ENCODE measurements around the gene PARD3. TPM values are rescaled to one million over a fixed set of nuclear protein-coding genes. Genes with fewer than 3 reads are reported as not detected.

PARD3 gene
- total and polyA plus RNA-seq, 2 donors (not counting 1 experiment from before 2014, with no cell fraction given), result 24.0 to 46.4 TPM

- Histone ChIP-seq H3K4me2 (ENCODE audit: extremely low read depth, insufficient read depth, low read length) (no peak overlapping the region), H3K36me3 (ENCODE audit: control insufficient read depth, insufficient read depth, low read length) (no peaks in the 10 kb centered on the region), H2AFZ (ENCODE audit: low read length) (no peak overlapping the region), H3K4me1 (ENCODE audit: control insufficient read depth, extremely low read depth, insufficient read depth, low read length) (no peaks in the 10 kb centered on the region), H3K27ac (ENCODE audit: insufficient read depth, low read length) (no peak overlapping the region), H3K27me3 (ENCODE audit: control insufficient read depth, insufficient read depth, low read length) (no peaks in the 10 kb centered on the region), H3K9me3 (ENCODE audit: control insufficient read depth, insufficient read depth, low read depth, low read length) (no peaks in the 10 kb centered on the region), H3K4me3 (replicated peaks in 1 of 4; ENCODE audit: control extremely low read depth in 1 of 4, insufficient read depth in 1 of 4, low read depth in 3 of 4, low read length in 4 of 4) (no peak overlapping the region), H4K20me1 (ENCODE audit: control insufficient read depth, extremely low read depth, insufficient read depth, low read length) (no peaks in the 10 kb centered on the region), H3K79me2 (ENCODE audit: control insufficient read depth, insufficient read depth, low read length) (no peaks in the 10 kb centered on the region), H3K9ac (ENCODE audit: insufficient read depth, low read length) (no peak overlapping the region)
- DNase-seq (ENCODE audit: low read depth in 2 of 2), result no peak
- no peak for TF ChIP-seq CTCF (conservative IDR thresholded peaks at IDR 0.05 in 1 of 2, IDR thresholded peaks at IDR 0.05 in 1 of 2; ENCODE audit: low read depth in 1 of 2, low read length in 2 of 2)
- no peak for TF ChIP-seq EZH2 (IDR thresholded peaks at IDR 0.05; ENCODE audit: low read length, missing control alignments)
These were observed 567.5 kb downstream of the PARD3 start for GRCh38 chr10:34247560-34247959.

- no peak overlapping the region for H3K9ac ChIP-seq (ENCODE audit: insufficient read depth, low read length)
These were observed 570.2 kb downstream of the PARD3 start for GRCh38 chr10:34244756-34245484.

More at GRCh38 chr10:34244756-34245484, 570.2 kb downstream of the PARD3 start:
- H3K9me3 ChIP-seq (ENCODE audit: control insufficient read depth, insufficient read depth, low read depth, low read length), result no peaks in the 10 kb centered on the region
- H4K20me1 ChIP-seq (ENCODE audit: control insufficient read depth, extremely low read depth, insufficient read depth, low read length), result no peaks in the 10 kb centered on the region
- H3K4me3 ChIP-seq (replicated peaks in 1 of 4; ENCODE audit: control extremely low read depth in 1 of 4, insufficient read depth in 1 of 4, low read depth in 3 of 4, low read length in 4 of 4), result no peak overlapping the region
- no peaks in the 10 kb centered on the region for H3K4me1 ChIP-seq (ENCODE audit: control insufficient read depth, extremely low read depth, insufficient read depth, low read length)
- H3K4me2 ChIP-seq (ENCODE audit: extremely low read depth, insufficient read depth, low read length), result no peak overlapping the region
- H3K27me3 ChIP-seq (ENCODE audit: control insufficient read depth, insufficient read depth, low read length), result no peaks in the 10 kb centered on the region
- no peaks in the 10 kb centered on the region for H3K79me2 ChIP-seq (ENCODE audit: control insufficient read depth, insufficient read depth, low read length)
- no peaks in the 10 kb centered on the region for H3K36me3 ChIP-seq (ENCODE audit: control insufficient read depth, insufficient read depth, low read length)
- TF ChIP-seq EZH2 (IDR thresholded peaks at IDR 0.05; ENCODE audit: low read length, missing control alignments) (no peak), CTCF (conservative IDR thresholded peaks at IDR 0.05 in 1 of 2, IDR thresholded peaks at IDR 0.05 in 1 of 2; ENCODE audit: low read depth in 1 of 2, low read length in 2 of 2) (no peak)
- no peak overlapping the region for H3K27ac ChIP-seq (ENCODE audit: insufficient read depth, low read length)
- no peak overlapping the region for H2AFZ ChIP-seq (ENCODE audit: low read length)
- no peak for DNase-seq (ENCODE audit: low read depth in 2 of 2)

Measured in fibroblast of lung (primary cell).